ENCODE data around the gene NUDT1. TPM values are rescaled to one million over a fixed set of nuclear protein-coding genes. Genes with fewer than 3 reads are reported as not detected.

Gene NUDT1
- total RNA-seq, 2 experiments from 2014 or later, result 88.4 to 117 TPM

DNA sequence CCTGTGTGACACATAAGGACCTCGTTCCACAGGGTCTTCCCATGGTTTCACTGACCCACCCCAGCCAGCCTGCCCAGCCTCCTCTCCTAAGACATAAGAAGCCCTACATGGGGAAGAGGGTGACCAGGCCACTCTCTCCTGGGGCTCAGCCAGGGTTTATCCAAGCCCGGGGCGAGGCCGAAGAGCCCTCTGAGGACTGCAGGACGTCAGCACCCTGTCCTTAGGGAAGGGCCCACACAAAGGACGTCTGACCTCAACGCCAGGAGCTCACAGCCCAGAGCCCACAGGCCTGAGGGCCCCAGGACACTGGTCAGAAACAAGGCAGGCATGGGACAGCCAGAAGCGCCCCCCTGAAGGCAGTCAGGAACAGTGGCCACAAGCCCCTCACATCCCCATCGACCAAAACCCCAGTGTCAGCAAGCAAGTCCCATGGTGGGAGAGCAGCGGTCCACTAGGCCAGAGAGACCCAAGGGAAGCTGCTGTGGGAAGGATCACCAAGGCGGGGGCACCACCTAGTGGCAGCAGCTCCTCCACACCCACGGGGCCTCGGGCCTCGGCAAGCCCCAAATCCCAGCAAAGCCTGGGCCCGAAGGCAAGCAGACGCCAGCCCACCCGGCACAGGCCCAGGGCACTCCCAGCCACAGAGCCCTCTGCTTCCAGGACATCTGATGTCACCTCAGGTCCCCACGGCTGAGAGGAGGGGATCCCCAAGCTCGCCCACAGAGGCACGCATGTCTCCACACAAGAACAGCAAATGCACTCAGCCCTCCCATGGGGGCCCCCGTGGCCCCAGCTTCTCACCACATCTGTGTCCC, 32.7 kb upstream of the NUDT1 start:
- Histone ChIP-seq H3K4me1 (ENCODE audit: insufficient read depth, low read length, poor library complexity, severe bottlenecking) (peaks cover under 1% of the 10 kb centered on the region), H3K9me3 (ENCODE audit: low read length) (no peaks in the 10 kb centered on the region), H3K36me3 (ENCODE audit: insufficient read depth, low read length) (peaks cover 74% of the 10 kb centered on the region), H3K79me2 (ENCODE audit: insufficient read depth, low read depth, low read length) (no peaks in the 10 kb centered on the region), H4K20me1 (ENCODE audit: insufficient read depth, low read length) (no peaks in the 10 kb centered on the region), H3K9me2 (ENCODE audit: insufficient read depth, low read length) (no peaks in the 10 kb centered on the region), H3K4me2 (ENCODE audit: low read length) (no peak overlapping the region), H3K27ac (ENCODE audit: low read depth, low read length, poor library complexity, severe bottlenecking) (no peak overlapping the region), H2AFZ (ENCODE audit: low read length) (no peak overlapping the region), H3K4me3 (ENCODE audit: low read depth, low read length, poor library complexity, severe bottlenecking) (no peak overlapping the region)
- TF ChIP-seq EZH2phosphoT487 (IDR thresholded peaks at IDR 0.05; ENCODE audit: borderline replicate concordance, low read depth, low read length), result no peak
- TF ChIP-seq, protein P1, sequence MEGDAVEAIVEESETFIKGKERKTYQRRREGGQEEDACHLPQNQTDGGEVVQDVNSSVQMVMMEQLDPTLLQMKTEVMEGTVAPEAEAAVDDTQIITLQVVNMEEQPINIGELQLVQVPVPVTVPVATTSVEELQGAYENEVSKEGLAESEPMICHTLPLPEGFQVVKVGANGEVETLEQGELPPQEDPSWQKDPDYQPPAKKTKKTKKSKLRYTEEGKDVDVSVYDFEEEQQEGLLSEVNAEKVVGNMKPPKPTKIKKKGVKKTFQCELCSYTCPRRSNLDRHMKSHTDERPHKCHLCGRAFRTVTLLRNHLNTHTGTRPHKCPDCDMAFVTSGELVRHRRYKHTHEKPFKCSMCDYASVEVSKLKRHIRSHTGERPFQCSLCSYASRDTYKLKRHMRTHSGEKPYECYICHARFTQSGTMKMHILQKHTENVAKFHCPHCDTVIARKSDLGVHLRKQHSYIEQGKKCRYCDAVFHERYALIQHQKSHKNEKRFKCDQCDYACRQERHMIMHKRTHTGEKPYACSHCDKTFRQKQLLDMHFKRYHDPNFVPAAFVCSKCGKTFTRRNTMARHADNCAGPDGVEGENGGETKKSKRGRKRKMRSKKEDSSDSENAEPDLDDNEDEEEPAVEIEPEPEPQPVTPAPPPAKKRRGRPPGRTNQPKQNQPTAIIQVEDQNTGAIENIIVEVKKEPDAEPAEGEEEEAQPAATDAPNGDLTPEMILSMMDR (conservative IDR thresholded peaks at IDR 0.05; ENCODE audit: low read length), result peak; percentile 78
- no TSS peak for BruUV-seq (replicated peaks)
- peak; percentile 67 for DNase-seq (ENCODE audit: low spot score)
- intact Hi-C loops (cut with micrococcal nuclease; ENCODE audit: unreplicated experiment), result loop anchor here (1.0 to 5.0 kb wide), 2 partner anchors 109 to 632 kb away; no protein-coding TSS in a partner anchor
- CTCF ChIA-PET (ENCODE audit: unreplicated experiment), result no interaction called here
- POLR2A ChIA-PET, result no interaction called here

- Histone ChIP-seq H3K27ac (ENCODE audit: low read depth, low read length, poor library complexity, severe bottlenecking) (no peak overlapping the region), H3K36me3 (ENCODE audit: insufficient read depth, low read length) (peaks cover 76% of the 10 kb centered on the region), H4K20me1 (ENCODE audit: insufficient read depth, low read length) (no peaks in the 10 kb centered on the region), H3K9me3 (ENCODE audit: low read length) (no peaks in the 10 kb centered on the region), H3K4me1 (ENCODE audit: insufficient read depth, low read length, poor library complexity, severe bottlenecking) (no peaks in the 10 kb centered on the region), H2AFZ (ENCODE audit: low read length) (no peak overlapping the region), H3K4me2 (ENCODE audit: low read length) (no peak overlapping the region), H3K79me2 (ENCODE audit: insufficient read depth, low read depth, low read length) (no peaks in the 10 kb centered on the region), H3K9me2 (ENCODE audit: insufficient read depth, low read length) (no peaks in the 10 kb centered on the region), H3K4me3 (ENCODE audit: low read depth, low read length, poor library complexity, severe bottlenecking) (no peak overlapping the region)
- no peak for DNase-seq (ENCODE audit: low spot score)
- ChIA-PET CTCF (ENCODE audit: unreplicated experiment) (no interaction called here), POLR2A (interaction anchor here (0.6 kb wide), 1 partner anchor 138 kb away, joined by 4 read pairs; no protein-coding TSS in a partner anchor)
- intact Hi-C loops (cut with micrococcal nuclease; ENCODE audit: unreplicated experiment), result loop anchor here (1.0 to 5.0 kb wide), 2 partner anchors 110 to 633 kb away; no protein-coding TSS in a partner anchor
- no TSS peak for BruUV-seq (replicated peaks)
- TF ChIP-seq, protein P1 (conservative IDR thresholded peaks at IDR 0.05; ENCODE audit: low read length), result no peak
- no peak for TF ChIP-seq EZH2phosphoT487 (IDR thresholded peaks at IDR 0.05; ENCODE audit: borderline replicate concordance, low read depth, low read length)
Measured at GRCh38 chr7:2209961-2210323, 32.1 kb upstream of the NUDT1 start.
